CD4-positive, alpha-beta T cell (primary cell): ENCODE data around the gene C2orf92. TPM values are rescaled to one million over a fixed set of nuclear protein-coding genes. Genes with fewer than 3 reads are reported as not detected.
"Not testable (repeated sequence)": the region's sequence is repeated elsewhere in the genome, so short reads cannot be mapped to it uniquely, and the experiment has no call there.

Experiments used
- ATAC-seq: fragments of 200-7000 bp; cut with Tn5 transposase; one replicate; pipeline ENCODE4 v1.10.0; 2022; ENCODE audit warnings: mild to moderate bottlenecking; ENCODE audit not compliant: poor library complexity
- CTCF ChIA-PET: fragments of 350-600 bp; sonication (Branson Sonifier 250); formaldehyde crosslinking; loops from one replicate; lab custom pipeline; 2021; ENCODE audit warnings: antibody characterized with exemption, inconsistent platforms; lab: Charles Lee
- POLR2A ChIA-PET: fragments of 350-600 bp; sonication (Branson Sonifier 250); formaldehyde crosslinking; loops from one replicate; lab custom pipeline; 2021; ENCODE audit warnings: antibody characterized with exemption, inconsistent platforms; lab: Charles Lee
- DNase-seq, 14 experiments: peaks; one replicate each; pipeline ENCODE4 v3.0.0-alpha.2; 2013 to 2020; ENCODE audit warnings: mixed read lengths in 2 of 14
- H3K27ac ChIP-seq, 2 donors: one replicate each; pipeline versions ENCODE4 v1.5.1 to v1.7.0; 2013; ENCODE audit warnings: low read length in 2 of 2, low read depth in 1 of 2, mild to moderate bottlenecking in 1 of 2
- H3K27me3 ChIP-seq, 2 experiments: 1 replicate in 1 of 2; 2 replicates in 1 of 2; pipeline versions ENCODE4 v1.6.1 to v1.7.0; 2013; ENCODE audit warnings: low read length in 2 of 2, control low read depth in 1 of 2, mild to moderate bottlenecking in 1 of 2, moderate library complexity in 1 of 2; ENCODE audit not compliant: insufficient read depth in 2 of 2, control insufficient read depth in 1 of 2
- H3K36me3 ChIP-seq: one replicate; pipeline ENCODE4 v1.6.1; 2013; ENCODE audit warnings: low read length, control low read depth; ENCODE audit not compliant: insufficient read depth
- H3K4me1 ChIP-seq: one replicate; pipeline ENCODE4 v1.6.1; 2013; ENCODE audit warnings: low read length, control low read depth; ENCODE audit not compliant: insufficient read depth
- H3K4me3 ChIP-seq: one replicate; pipeline ENCODE4 v1.5.1; 2013; ENCODE audit warnings: mild to moderate bottlenecking, low read length, moderate library complexity
- H3K9me3 ChIP-seq, 2 experiments: 1 replicate in 1 of 2; 2 replicates in 1 of 2; pipeline versions ENCODE4 v1.6.1 to v1.7.0; 2013; ENCODE audit warnings: low read length in 2 of 2, mild to moderate bottlenecking in 2 of 2, control low read depth in 1 of 2, moderate library complexity in 1 of 2; ENCODE audit not compliant: control insufficient read depth in 1 of 2, insufficient read depth in 1 of 2
- H3K27ac Mint-ChIP-seq: one replicate; pipeline ENCODE4 v1.8.0; 2020; ENCODE audit warnings: mixed read lengths
- H3K27me3 Mint-ChIP-seq: one replicate; pipeline ENCODE4 v1.8.0; 2021; ENCODE audit warnings: mixed read lengths
- H3K36me3 Mint-ChIP-seq: one replicate; pipeline ENCODE4 v1.8.0; 2021; ENCODE audit warnings: low read depth, mixed read lengths
- H3K4me1 Mint-ChIP-seq: one replicate; pipeline ENCODE4 v1.8.0; 2021; ENCODE audit warnings: low read depth, mixed read lengths
- H3K4me3 Mint-ChIP-seq: one replicate; pipeline ENCODE4 v1.8.0; 2020; ENCODE audit warnings: mild to moderate bottlenecking, mixed read lengths
- H3K9me3 Mint-ChIP-seq: one replicate; pipeline ENCODE4 v1.8.0; 2020; ENCODE audit warnings: mixed read lengths
- intact Hi-C, 2 experiments: fragments of 100-400 bp; cut with DNase I in 1 of 2; cut with micrococcal nuclease in 1 of 2; formaldehyde crosslinking; loops; one replicate each; pipeline versions ENCODE4 v1.15.1 to v1.9.0; 2023 to 2025; cut with DNase I, micrococcal nuclease
- polyA plus RNA-seq, 2 donors: library from polyadenylated mRNA; unstranded; fragments of 120-200 nt; gene quantifications; one replicate each; pipeline ENCODE4 v1.2.1, GENCODE V29; 2013
- total RNA-seq, 174 experiments: library from RNA in 2 of 174; stranded (reverse) in 2 of 174; gene quantifications; one replicate each; pipeline ENCODE4 v1.2.3 and lab custom pipeline; 2021 to 2026
- TF ChIP-seq, protein P1 (sequence below): fragments of 200-600 bp; IDR thresholded peaks from one replicate; pipeline ENCODE4 v1.8.0; 2022; ENCODE audit warnings: antibody characterized with exemption, mild to moderate bottlenecking

C2orf92 gene
- total RNA-seq (10 to 100 TPM; 12.4 to 13.4 TPM), total RNA-seq (lab: John Stamatoyannopoulos, UW) (2.0 to 24.3 (median 5.7) reads per million in 172 experiments)
- 7.6 TPM for polyA plus RNA-seq (2013, experiment 1 of 2)
- polyA plus RNA-seq (2013, experiment 2 of 2): 10.1 TPM

- H3K4me1 ChIP-seq: peaks cover 6% of the 10 kb centered on the region
These were observed at the start of gene C2orf92 for GRCh38 chr2:97669448-97669847. TSS of gene C2orf92 (plus strand) at chr2:97669713. CDS start at chr2:97669789, 76 bp downstream.

GRCh38 chr2:97620492-97620891 is 49.0 kb upstream of the C2orf92 start:
- H3K9me3 Mint-ChIP-seq, H3K36me3 ChIP-seq, H3K27me3 Mint-ChIP-seq, ATAC-seq, H3K4me3 Mint-ChIP-seq, H3K36me3 Mint-ChIP-seq, H3K4me1 ChIP-seq, DNase-seq, H3K27ac ChIP-seq, H3K9me3 ChIP-seq, POLR2A ChIA-PET, H3K4me3 ChIP-seq, H3K27ac Mint-ChIP-seq, CTCF ChIA-PET, intact Hi-C loops, H3K27me3 ChIP-seq, H3K4me1 Mint-ChIP-seq: not testable (repeated sequence)

More at GRCh38 chr2:97669448-97669847, at the start of gene C2orf92:
- ChIA-PET CTCF (interaction anchor here (1.0 to 1.4 kb wide), 2 partner anchors 28 to 79 kb away, joined by 3 to 5 read pairs; no protein-coding TSS in a partner anchor), POLR2A (no interaction called here)
- intact Hi-C loops: loop anchor here in 1 of 2 experiments (10.0 kb wide), 2 partner anchors 905 to 1035 kb away; partner anchors contain the start of genes CNNM4 and KANSL3
- peaks cover 4% of the 10 kb centered on the region for H3K4me1 Mint-ChIP-seq
- H3K9me3 ChIP-seq: no peaks in the 10 kb centered on the region
- no peaks in the 10 kb centered on the region for H3K36me3 ChIP-seq
- no peaks in the 10 kb centered on the region for H3K27me3 Mint-ChIP-seq
- no peaks in the 10 kb centered on the region for H3K9me3 Mint-ChIP-seq
- H3K27ac ChIP-seq: no peak within 1 kb of the TSS
- DNase-seq (no peak), ATAC-seq (no peak)
- TF ChIP-seq, protein P1, sequence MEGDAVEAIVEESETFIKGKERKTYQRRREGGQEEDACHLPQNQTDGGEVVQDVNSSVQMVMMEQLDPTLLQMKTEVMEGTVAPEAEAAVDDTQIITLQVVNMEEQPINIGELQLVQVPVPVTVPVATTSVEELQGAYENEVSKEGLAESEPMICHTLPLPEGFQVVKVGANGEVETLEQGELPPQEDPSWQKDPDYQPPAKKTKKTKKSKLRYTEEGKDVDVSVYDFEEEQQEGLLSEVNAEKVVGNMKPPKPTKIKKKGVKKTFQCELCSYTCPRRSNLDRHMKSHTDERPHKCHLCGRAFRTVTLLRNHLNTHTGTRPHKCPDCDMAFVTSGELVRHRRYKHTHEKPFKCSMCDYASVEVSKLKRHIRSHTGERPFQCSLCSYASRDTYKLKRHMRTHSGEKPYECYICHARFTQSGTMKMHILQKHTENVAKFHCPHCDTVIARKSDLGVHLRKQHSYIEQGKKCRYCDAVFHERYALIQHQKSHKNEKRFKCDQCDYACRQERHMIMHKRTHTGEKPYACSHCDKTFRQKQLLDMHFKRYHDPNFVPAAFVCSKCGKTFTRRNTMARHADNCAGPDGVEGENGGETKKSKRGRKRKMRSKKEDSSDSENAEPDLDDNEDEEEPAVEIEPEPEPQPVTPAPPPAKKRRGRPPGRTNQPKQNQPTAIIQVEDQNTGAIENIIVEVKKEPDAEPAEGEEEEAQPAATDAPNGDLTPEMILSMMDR: no peak
- no peak within 1 kb of the TSS for H3K27ac Mint-ChIP-seq
- no peak within 1 kb of the TSS for H3K4me3 Mint-ChIP-seq
- no peaks in the 10 kb centered on the region for H3K27me3 ChIP-seq
- H3K4me3 ChIP-seq: no peak within 1 kb of the TSS
- H3K36me3 Mint-ChIP-seq: no peaks in the 10 kb centered on the region

- H3K9me3 Mint-ChIP-seq, H3K9me3 ChIP-seq, H3K27me3 Mint-ChIP-seq, H3K4me1 Mint-ChIP-seq, H3K27ac ChIP-seq, H3K4me3 ChIP-seq, H3K4me3 Mint-ChIP-seq, H3K36me3 ChIP-seq, intact Hi-C loops, CTCF ChIA-PET, POLR2A ChIA-PET, H3K4me1 ChIP-seq, DNase-seq, ATAC-seq, H3K27me3 ChIP-seq, H3K36me3 Mint-ChIP-seq, H3K27ac Mint-ChIP-seq: not testable (repeated sequence)
These were observed 46.5 kb upstream of the C2orf92 start for GRCh38 chr2:97622976-97623375.

DNA sequence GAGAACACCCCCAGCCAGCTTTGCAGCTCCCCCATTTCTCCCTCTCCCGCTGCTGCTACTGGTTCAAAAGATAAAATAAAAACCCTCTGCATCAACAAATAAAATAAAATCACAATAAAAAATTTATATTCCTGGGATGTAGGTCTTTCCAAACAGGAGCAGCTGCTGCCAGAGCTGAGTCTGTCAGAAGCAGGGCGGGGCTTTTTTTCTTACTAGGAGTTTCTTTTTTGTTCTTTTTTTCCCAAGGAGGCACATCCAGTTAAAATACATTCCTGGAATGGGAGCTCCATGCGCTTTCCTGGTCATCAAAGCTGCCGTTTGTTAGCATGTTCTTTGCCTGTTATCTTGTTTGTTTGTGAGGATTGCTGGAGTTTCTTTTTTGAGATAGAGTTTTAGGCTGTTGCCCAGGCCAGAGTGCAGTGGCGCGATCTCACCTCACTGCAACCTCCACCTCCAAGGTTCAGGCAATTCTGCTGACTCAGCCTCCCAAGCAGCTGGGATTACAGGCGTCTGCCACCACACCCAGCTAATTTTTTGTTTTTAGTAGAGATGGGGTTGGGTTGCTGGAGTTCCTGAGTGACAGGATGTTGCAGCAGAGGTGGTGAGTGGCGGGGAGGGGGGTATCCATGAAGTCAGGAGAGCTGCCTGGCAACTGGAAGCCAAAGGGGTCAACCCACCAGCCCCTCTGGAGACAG is 44.0 kb upstream of the C2orf92 start:
- CTCF ChIA-PET, H3K36me3 ChIP-seq, H3K4me1 Mint-ChIP-seq, H3K4me3 ChIP-seq, H3K36me3 Mint-ChIP-seq, H3K4me1 ChIP-seq, H3K9me3 ChIP-seq, POLR2A ChIA-PET, H3K27me3 ChIP-seq, intact Hi-C loops, H3K9me3 Mint-ChIP-seq, H3K27ac ChIP-seq, H3K27me3 Mint-ChIP-seq, DNase-seq, H3K4me3 Mint-ChIP-seq, ATAC-seq, H3K27ac Mint-ChIP-seq: not testable (repeated sequence)

GRCh38 chr2:97626049-97626430 is 43.5 kb upstream of the C2orf92 start:
- H3K4me3 Mint-ChIP-seq, H3K27ac ChIP-seq, H3K27ac Mint-ChIP-seq, H3K36me3 Mint-ChIP-seq, H3K9me3 Mint-ChIP-seq, ATAC-seq, DNase-seq, H3K4me3 ChIP-seq, H3K9me3 ChIP-seq, H3K4me1 Mint-ChIP-seq, H3K27me3 Mint-ChIP-seq, H3K27me3 ChIP-seq, intact Hi-C loops, CTCF ChIA-PET, H3K36me3 ChIP-seq, H3K4me1 ChIP-seq: not testable (repeated sequence)
- POLR2A ChIA-PET: interaction anchor here (0.9 kb wide), 1 partner anchor 39 kb away, joined by 3 read pairs; no protein-coding TSS in a partner anchor
